Glutamatergic neuron (in vitro differentiated cells): ENCODE results near the gene SLC9A8. TPM values are rescaled to one million over a fixed set of nuclear protein-coding genes. Genes with fewer than 3 reads are reported as not detected.

Experiments used
- DNase-seq: peaks from one replicate; pipeline ENCODE4 v3.0.0; 2022
- H3K27ac Mint-ChIP-seq: one replicate; pipeline ENCODE4 v1.8.0; 2020; ENCODE audit warnings: mild to moderate bottlenecking, mixed read lengths, inconsistent platforms; ENCODE audit not compliant: unreplicated experiment
- H3K27me3 Mint-ChIP-seq: one replicate; pipeline ENCODE4 v1.8.0; 2020; ENCODE audit warnings: mild to moderate bottlenecking, moderate library complexity, mixed read lengths, inconsistent platforms; ENCODE audit not compliant: unreplicated experiment
- H3K36me3 Mint-ChIP-seq: one replicate; pipeline ENCODE4 v1.8.0; 2020; ENCODE audit warnings: mild to moderate bottlenecking, mixed read lengths, inconsistent platforms; ENCODE audit not compliant: unreplicated experiment
- H3K4me1 Mint-ChIP-seq: one replicate; pipeline ENCODE4 v1.8.0; 2020; ENCODE audit warnings: mild to moderate bottlenecking, low read depth, mixed read lengths, inconsistent platforms; ENCODE audit not compliant: unreplicated experiment
- H3K4me3 Mint-ChIP-seq: one replicate; pipeline ENCODE4 v1.8.0; 2020; ENCODE audit warnings: mild to moderate bottlenecking, mixed read lengths, inconsistent platforms; ENCODE audit not compliant: unreplicated experiment
- H3K9me3 Mint-ChIP-seq: one replicate; pipeline ENCODE4 v1.8.0; 2020; ENCODE audit warnings: mild to moderate bottlenecking, moderate library complexity, mixed read lengths, inconsistent platforms; ENCODE audit not compliant: unreplicated experiment
- total RNA-seq: library from RNA; stranded (reverse); fragmentation: NEBNext Ultra II Directional; extraction: Animal tissue kit (Norgen Biotek cat#: 25700); gene quantifications from one replicate; pipeline ENCODE4 v1.2.1, GENCODE V29; 2021; ENCODE audit not compliant: unreplicated experiment
- TF ChIP-seq, protein P1 (sequence below): fragments of 200-600 bp; sonication (generic); IDR thresholded peaks from one replicate; pipeline ENCODE4 v1.5.0; 2021; ENCODE audit not compliant: partially characterized antibody, unreplicated experiment

The SLC9A8 gene
- total RNA-seq, 1 donor from 2014 or later, result 10.6 TPM

GRCh38 chr20:49823152-49823847 lies 10.7 kb downstream of the SLC9A8 start:
- Mint-ChIP-seq H3K9me3 (no peaks in the 10 kb centered on the region), H3K4me1 (no peaks in the 10 kb centered on the region), H3K4me3 (no peak overlapping the region), H3K36me3 (no peaks in the 10 kb centered on the region), H3K27me3 (no peaks in the 10 kb centered on the region), H3K27ac (no peak overlapping the region)
- no peak for DNase-seq
- TF ChIP-seq, protein P1, sequence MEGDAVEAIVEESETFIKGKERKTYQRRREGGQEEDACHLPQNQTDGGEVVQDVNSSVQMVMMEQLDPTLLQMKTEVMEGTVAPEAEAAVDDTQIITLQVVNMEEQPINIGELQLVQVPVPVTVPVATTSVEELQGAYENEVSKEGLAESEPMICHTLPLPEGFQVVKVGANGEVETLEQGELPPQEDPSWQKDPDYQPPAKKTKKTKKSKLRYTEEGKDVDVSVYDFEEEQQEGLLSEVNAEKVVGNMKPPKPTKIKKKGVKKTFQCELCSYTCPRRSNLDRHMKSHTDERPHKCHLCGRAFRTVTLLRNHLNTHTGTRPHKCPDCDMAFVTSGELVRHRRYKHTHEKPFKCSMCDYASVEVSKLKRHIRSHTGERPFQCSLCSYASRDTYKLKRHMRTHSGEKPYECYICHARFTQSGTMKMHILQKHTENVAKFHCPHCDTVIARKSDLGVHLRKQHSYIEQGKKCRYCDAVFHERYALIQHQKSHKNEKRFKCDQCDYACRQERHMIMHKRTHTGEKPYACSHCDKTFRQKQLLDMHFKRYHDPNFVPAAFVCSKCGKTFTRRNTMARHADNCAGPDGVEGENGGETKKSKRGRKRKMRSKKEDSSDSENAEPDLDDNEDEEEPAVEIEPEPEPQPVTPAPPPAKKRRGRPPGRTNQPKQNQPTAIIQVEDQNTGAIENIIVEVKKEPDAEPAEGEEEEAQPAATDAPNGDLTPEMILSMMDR, result no peak

DNA sequence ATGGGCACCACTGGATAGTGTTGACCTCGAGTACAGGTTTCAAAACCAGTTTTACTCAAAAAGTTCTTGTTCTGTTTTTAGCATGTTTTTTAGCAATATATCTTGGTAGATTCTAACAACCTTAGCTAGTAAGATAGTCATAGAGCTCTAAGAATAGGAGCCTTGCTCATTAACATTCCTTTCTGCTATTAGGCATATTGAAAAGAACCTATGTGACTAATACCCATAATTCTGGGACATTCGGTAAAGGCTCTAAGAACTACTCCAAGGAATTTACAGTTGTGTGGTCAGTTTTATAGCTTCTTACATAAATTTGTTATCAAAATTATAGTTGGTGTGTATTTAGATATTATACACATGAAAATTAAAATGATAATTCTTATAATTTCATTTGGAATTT lies 11.6 kb downstream of the SLC9A8 start:
- TF ChIP-seq, protein P1, result no peak
- no peak for DNase-seq
- H3K4me1 Mint-ChIP-seq, result no peaks in the 10 kb centered on the region
- H3K27ac Mint-ChIP-seq, result no peak overlapping the region
- H3K9me3 Mint-ChIP-seq, result no peaks in the 10 kb centered on the region
- no peaks in the 10 kb centered on the region for H3K36me3 Mint-ChIP-seq
- no peak overlapping the region for H3K4me3 Mint-ChIP-seq
- H3K27me3 Mint-ChIP-seq, result no peaks in the 10 kb centered on the region

GRCh38 chr20:49825521-49826033 lies 12.9 kb downstream of the SLC9A8 start:
- H3K4me3 Mint-ChIP-seq, result no peak overlapping the region
- TF ChIP-seq, protein P1, result no peak
- H3K27ac Mint-ChIP-seq, result no peak overlapping the region
- peaks cover 5% of the 10 kb centered on the region for H3K36me3 Mint-ChIP-seq
- no peak for DNase-seq
- H3K9me3 Mint-ChIP-seq, result peaks cover 3% of the 10 kb centered on the region
- no peaks in the 10 kb centered on the region for H3K4me1 Mint-ChIP-seq
- no peaks in the 10 kb centered on the region for H3K27me3 Mint-ChIP-seq

- DNase-seq, result no peak
- Mint-ChIP-seq H3K27ac (no peak overlapping the region), H3K36me3 (peaks cover 9% of the 10 kb centered on the region), H3K27me3 (no peaks in the 10 kb centered on the region), H3K4me3 (no peak overlapping the region), H3K4me1 (no peaks in the 10 kb centered on the region), H3K9me3 (peaks cover 4% of the 10 kb centered on the region)
- TF ChIP-seq, protein P1, result no peak
These were observed 18.6 kb downstream of the SLC9A8 start for GRCh38 chr20:49831022-49831769.
